ENCODE measurements around the gene SPAG17. TPM values are rescaled to one million over a fixed set of nuclear protein-coding genes. Genes with fewer than 3 reads are reported as not detected.

SPAG17 gene
- total RNA-seq, 1 donor from 2014 or later = 0.12 TPM

DNA sequence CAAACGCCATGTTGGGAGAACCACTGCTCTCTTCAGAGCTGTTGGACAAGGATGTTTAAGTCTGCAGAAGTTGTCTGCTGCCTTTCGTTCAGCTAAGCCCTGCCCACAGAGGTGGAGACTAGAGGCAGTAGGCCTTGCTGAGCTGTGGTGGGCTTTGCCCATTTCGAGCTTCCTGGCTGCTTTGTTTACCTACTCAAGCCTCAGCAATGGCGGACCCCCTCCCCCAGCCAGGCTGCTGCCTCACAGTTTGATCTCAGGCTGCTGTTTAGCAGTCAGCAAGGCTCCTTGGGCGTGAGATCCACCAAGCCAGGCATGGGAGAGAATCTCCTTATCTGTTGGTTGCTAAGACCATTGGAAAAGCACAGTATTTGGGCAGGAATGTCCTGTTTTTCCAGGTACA, 180.7 kb downstream of the SPAG17 start:
- TF ChIP-seq, protein P1, sequence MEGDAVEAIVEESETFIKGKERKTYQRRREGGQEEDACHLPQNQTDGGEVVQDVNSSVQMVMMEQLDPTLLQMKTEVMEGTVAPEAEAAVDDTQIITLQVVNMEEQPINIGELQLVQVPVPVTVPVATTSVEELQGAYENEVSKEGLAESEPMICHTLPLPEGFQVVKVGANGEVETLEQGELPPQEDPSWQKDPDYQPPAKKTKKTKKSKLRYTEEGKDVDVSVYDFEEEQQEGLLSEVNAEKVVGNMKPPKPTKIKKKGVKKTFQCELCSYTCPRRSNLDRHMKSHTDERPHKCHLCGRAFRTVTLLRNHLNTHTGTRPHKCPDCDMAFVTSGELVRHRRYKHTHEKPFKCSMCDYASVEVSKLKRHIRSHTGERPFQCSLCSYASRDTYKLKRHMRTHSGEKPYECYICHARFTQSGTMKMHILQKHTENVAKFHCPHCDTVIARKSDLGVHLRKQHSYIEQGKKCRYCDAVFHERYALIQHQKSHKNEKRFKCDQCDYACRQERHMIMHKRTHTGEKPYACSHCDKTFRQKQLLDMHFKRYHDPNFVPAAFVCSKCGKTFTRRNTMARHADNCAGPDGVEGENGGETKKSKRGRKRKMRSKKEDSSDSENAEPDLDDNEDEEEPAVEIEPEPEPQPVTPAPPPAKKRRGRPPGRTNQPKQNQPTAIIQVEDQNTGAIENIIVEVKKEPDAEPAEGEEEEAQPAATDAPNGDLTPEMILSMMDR (IDR thresholded peaks at IDR 0.05) = no peak
- no peaks in the 10 kb centered on the region for H3K4me1 ChIP-seq
- H3K27me3 ChIP-seq = no peaks in the 10 kb centered on the region
- no peaks in the 10 kb centered on the region for H3K36me3 ChIP-seq
- no peak overlapping the region for H3K27ac ChIP-seq
- DNase-seq (no peak), ATAC-seq (no peak)
- intact Hi-C loops (cut with DNase I) = no loop called here
- no peak overlapping the region for H3K4me3 ChIP-seq
- H3K9me3 ChIP-seq = no peaks in the 10 kb centered on the region

DNA sequence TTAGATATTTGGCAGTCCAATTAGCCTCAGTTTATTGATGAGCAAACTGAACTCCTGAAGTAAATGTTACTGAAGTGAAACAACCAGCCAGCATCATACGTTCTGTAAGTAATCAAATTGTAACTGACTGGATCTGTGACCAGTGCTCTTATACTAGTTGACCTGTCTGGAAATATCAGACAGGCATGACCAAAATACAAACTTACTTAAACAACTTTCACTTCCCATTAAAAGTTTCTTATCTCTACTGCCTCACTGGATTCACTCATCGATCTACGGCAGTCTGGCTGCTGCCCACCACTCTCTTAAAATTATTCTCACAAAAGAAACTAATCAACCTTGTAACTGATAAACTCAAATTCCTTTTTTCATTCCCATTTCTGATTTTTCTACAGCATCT, 199.1 kb downstream of the SPAG17 start:
- TF ChIP-seq, protein P1 (IDR thresholded peaks at IDR 0.05) = no peak
- H3K36me3 ChIP-seq = no peaks in the 10 kb centered on the region

DNA sequence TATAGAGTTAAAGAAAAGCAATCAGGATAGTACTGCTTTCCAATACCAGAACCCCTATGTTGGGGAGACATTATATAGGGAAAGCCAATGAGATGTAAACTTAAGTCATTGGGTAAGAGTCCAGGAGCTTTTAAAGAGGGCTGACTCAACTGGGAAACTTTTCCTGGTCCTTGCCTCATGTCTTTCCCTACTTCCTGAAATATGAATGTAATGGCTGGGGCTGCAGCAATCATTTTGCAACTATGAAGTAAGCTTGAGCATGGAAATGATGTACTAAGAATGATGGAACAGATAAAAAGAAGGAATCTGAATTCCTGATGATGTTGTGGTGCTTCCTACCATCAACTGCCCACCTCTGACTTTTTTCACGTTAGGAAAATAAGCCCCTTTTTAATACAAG, 199.8 kb downstream of the SPAG17 start:
- H3K4me1 ChIP-seq = no peaks in the 10 kb centered on the region
- no peaks in the 10 kb centered on the region for H3K36me3 ChIP-seq
- TF ChIP-seq, protein P1 (IDR thresholded peaks at IDR 0.05) = no peak
- no peaks in the 10 kb centered on the region for H3K9me3 ChIP-seq
- H3K27me3 ChIP-seq = no peaks in the 10 kb centered on the region
- ATAC-seq = no peak
- H3K27ac ChIP-seq = no peak overlapping the region
- no peak for DNase-seq
- H3K4me3 ChIP-seq = no peak overlapping the region
- intact Hi-C loops (cut with DNase I) = no loop called here

More for the DNA sequence above, 199.1 kb downstream of the SPAG17 start:
- intact Hi-C loops (cut with DNase I) = no loop called here
- DNase-seq (no peak), ATAC-seq (no peak)
- Histone ChIP-seq H3K4me1 (no peaks in the 10 kb centered on the region), H3K27me3 (no peaks in the 10 kb centered on the region), H3K4me3 (no peak overlapping the region), H3K27ac (no peak overlapping the region), H3K9me3 (no peaks in the 10 kb centered on the region)

DNA sequence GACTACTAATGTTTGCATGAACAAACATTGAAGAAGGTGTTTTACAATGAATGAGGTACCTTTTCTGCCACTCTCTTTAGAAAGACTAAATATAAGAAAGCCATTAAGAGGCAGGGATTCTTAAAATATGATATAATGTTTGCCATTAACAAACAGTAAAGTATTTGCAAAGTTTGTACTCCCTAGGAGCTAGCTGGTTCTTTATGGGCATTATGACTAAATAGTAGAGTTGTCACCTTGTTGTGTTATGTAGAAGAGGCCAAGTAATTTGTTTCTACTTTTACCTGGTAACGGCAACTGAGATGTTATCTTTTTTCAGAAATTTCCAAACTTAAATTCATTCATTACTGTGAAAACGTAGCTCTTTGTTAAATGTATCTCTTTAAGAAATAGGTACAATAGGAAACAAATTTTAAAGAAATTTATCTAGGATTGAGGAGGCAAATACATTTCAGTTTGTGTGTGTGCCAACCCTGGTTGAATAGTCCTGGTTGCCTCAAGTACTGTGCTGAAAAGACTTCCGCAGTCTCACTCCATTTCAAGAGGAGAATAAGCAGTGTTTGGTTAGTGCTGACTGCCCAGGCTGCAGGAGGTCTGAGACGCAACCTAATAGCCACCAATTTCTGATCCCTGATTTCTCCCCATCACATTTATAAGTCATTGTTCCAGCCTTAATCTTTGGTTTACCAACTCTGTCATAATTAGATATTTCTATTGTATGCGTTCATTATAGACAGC, 203.4 kb downstream of the SPAG17 start:
- H3K27me3 ChIP-seq = peaks cover 5% of the 10 kb centered on the region
- ATAC-seq = peak; percentile 82
- TF ChIP-seq, protein P1 (IDR thresholded peaks at IDR 0.05) = no peak
- no peaks in the 10 kb centered on the region for H3K4me1 ChIP-seq
- H3K9me3 ChIP-seq = no peaks in the 10 kb centered on the region
- H3K27ac ChIP-seq = no peak overlapping the region
- DNase-seq = no peak
- H3K36me3 ChIP-seq = no peaks in the 10 kb centered on the region
- intact Hi-C loops (cut with DNase I) = no loop called here
- no peak overlapping the region for H3K4me3 ChIP-seq

DNA sequence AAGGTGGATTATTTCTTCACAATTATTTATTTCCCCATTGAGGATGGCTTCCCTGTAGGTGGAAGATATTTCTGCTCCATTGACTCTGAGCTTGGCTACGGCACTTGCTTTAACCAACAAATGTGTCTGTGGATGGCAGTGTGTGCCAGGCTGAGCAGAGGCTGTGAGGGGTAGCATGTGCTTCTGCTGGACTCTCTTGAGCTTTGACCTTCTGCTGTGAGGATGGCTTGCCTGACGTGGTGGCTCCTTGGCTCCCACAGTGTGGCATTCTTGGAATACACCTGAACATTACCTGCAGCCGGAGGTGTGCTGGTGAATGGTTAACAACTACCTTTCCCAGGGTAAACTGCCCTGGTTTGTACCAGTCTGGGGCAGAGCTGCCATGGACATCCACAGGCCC, 208.6 kb downstream of the SPAG17 start:
- no peak overlapping the region for H3K4me3 ChIP-seq
- no peaks in the 10 kb centered on the region for H3K4me1 ChIP-seq
- DNase-seq = no peak
- H3K27me3 ChIP-seq = peaks cover 5% of the 10 kb centered on the region
- intact Hi-C loops (cut with DNase I) = no loop called here
- no peak for ATAC-seq
- H3K27ac ChIP-seq = no peak overlapping the region
- no peaks in the 10 kb centered on the region for H3K36me3 ChIP-seq
- H3K9me3 ChIP-seq = no peaks in the 10 kb centered on the region
- TF ChIP-seq, protein P1 (IDR thresholded peaks at IDR 0.05) = no peak

Measured in upper lobe of right lung (tissue), 1 donor.